GM12878 (cell line): ENCODE results near the gene BCAT1. TPM values are rescaled to one million over a fixed set of nuclear protein-coding genes. Genes with fewer than 3 reads are reported as not detected.

Experiments
- polyA plus RNA-seq, 11 experiments: library from polyadenylated mRNA; depleted of rRNA in 4 of 11; unstranded in 6 of 11; stranded (reverse) in 5 of 11; fragments of >200 nt; fragmentation: Nextera tagmentation in 4 of 11; fragmentation: Illumina TruSeq in 1 of 11; extraction: Ambion mirVana in 4 of 11; extraction: Trizol in 1 of 11; gene quantifications; 1 replicate in 1 of 11; 2 replicates in 10 of 11; pipeline versions ENCODE4 v1.2.1 to v1.2.3, GENCODE V29; 2011 to 2016; ENCODE audit warnings: inconsistent platforms in 2 of 11, missing spikeins in 2 of 11, low read depth in 1 of 11
- total RNA-seq, 4 experiments: library from RNA; depleted of rRNA in 3 of 4; stranded (reverse); fragments of >200 nt in 3 of 4; fragmentation: Illumina TruSeq in 1 of 4; extraction: Trizol in 1 of 4; gene quantifications; 2 replicates each; pipeline versions ENCODE4 v1.2.1 to v1.2.3, GENCODE V29; 2013 to 2021

Gene BCAT1
- total and polyA plus RNA-seq, 10 of the 15 experiments (the other 5 are each of a cell fraction or from before 2014, with no cell fraction given), result 26.2 to 187 (median 81.9) TPM

Other genes starting within 250 kb of the BCAT1 start
- gene DNAI7, start 246.1 kb upstream of the BCAT1 start, total RNA-seq (2014; rRNA removed), result 0.05 TPM in 1 of 2 replicates, not detected in the other
- gene DNAI7, start 246.1 kb upstream of the BCAT1 start, total RNA-seq (2014; rRNA removed; fragmentation: Illumina TruSeq; extraction: Trizol), result not detected in 2 replicates
- not detected in 2 replicates for gene DNAI7, start 246.1 kb upstream of the BCAT1 start, total RNA-seq (2021)
- 0.04 TPM in 1 of 2 replicates, not detected in the other for gene DNAI7, start 246.1 kb upstream of the BCAT1 start, polyA plus RNA-seq (2011; rRNA removed)
- gene DNAI7, start 246.1 kb upstream of the BCAT1 start, polyA plus RNA-seq (2014; fragmentation: Illumina TruSeq; extraction: Trizol), result 0.07 TPM in 1 of 2 replicates, not detected in the other
- under 1 TPM; 0.11 to 0.48 TPM for gene DNAI7, start 246.1 kb upstream of the BCAT1 start, polyA plus RNA-seq (2014; fragmentation: Nextera tagmentation; extraction: Ambion mirVana)
- 0.05 and 0.08 TPM in 2 replicates for gene DNAI7, start 246.1 kb upstream of the BCAT1 start, polyA plus RNA-seq (2014; rRNA removed)
- gene DNAI7, start 246.1 kb upstream of the BCAT1 start, polyA plus RNA-seq (2016; fragmentation: Nextera tagmentation; extraction: Ambion mirVana), result under 1 TPM; 0.15 to 0.29 TPM
- 16.3 and 18.1 TPM in 2 replicates for gene ETFRF1, start 246.1 kb upstream of the BCAT1 start, total RNA-seq (2014; rRNA removed)
- gene ETFRF1, start 246.1 kb upstream of the BCAT1 start, total RNA-seq (2014; rRNA removed; fragmentation: Illumina TruSeq; extraction: Trizol), result 22.4 and 23.8 TPM in 2 replicates
- gene ETFRF1, start 246.1 kb upstream of the BCAT1 start, total RNA-seq (2021), result 11.8 and 12.0 TPM in 2 replicates
- 9.9 and 21.5 TPM in 2 replicates for gene ETFRF1, start 246.1 kb upstream of the BCAT1 start, polyA plus RNA-seq (2011; rRNA removed)
- 30.1 and 38.2 TPM in 2 replicates for gene ETFRF1, start 246.1 kb upstream of the BCAT1 start, polyA plus RNA-seq (2014; fragmentation: Illumina TruSeq; extraction: Trizol)
- gene ETFRF1, start 246.1 kb upstream of the BCAT1 start, polyA plus RNA-seq (2014; fragmentation: Nextera tagmentation; extraction: Ambion mirVana), result 10 to 100 TPM; 48.2 to 59.6 TPM
- gene ETFRF1, start 246.1 kb upstream of the BCAT1 start, polyA plus RNA-seq (2014; rRNA removed), result 11.2 and 16.3 TPM in 2 replicates
- gene ETFRF1, start 246.1 kb upstream of the BCAT1 start, polyA plus RNA-seq (2016; fragmentation: Nextera tagmentation; extraction: Ambion mirVana), result 10 to 100 TPM; 36.9 to 44.5 TPM